NCI-H774 (cell line): Measurements from ENCODE around the gene ZNRF4.

ENCODE experiments used
- DNase-seq: peaks from one replicate; lab custom pipeline; 2025; lab: John Stamatoyannopoulos, UW

ZNRF4 gene

GRCh38 chr19:5504114-5504513 is 48.9 kb downstream of the ZNRF4 start:
- DNase-seq = no peak
